T follicular helper cell (primary cell): ENCODE measurements around the gene GFRA4.

ENCODE experiments used
- DNase-seq: peaks from one replicate; pipeline ENCODE4 v3.0.0-alpha.2; 2020; ENCODE audit warnings: low read depth

The GFRA4 gene

GRCh38 chr20:3694864-3695263, 31.7 kb upstream of the GFRA4 start:
- no peak for DNase-seq

- DNase-seq, result no peak
Measured at GRCh38 chr20:3693376-3693775, 30.2 kb upstream of the GFRA4 start.

DNA sequence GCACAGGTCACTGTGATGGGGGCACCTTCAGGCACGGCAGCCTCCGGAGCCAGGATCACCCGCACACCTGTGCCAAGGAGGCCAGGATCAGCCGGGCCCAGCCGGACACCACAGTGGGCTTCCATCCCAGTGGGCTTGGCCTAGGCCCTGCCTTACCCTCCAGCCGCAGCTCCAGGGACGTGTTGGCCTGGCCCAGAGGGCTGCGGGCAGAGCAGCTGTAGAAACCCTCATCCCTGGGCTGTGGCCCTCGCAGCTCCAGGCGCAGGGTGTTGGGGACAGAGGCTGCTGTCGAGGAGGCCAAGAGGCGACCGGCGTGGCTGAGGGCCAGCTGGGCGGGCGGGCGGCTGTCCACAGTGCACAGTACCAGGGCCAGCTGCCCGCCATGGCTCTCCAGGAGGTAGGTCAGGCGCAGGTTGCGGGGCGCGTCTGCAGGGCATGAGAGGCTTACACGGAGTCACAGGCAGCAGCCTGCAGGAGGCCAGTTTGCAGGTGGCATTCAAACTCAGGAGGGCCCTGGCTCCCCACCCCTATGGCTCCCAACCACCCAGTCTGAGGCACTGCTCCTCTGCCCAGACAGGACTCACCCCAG, 29.6 kb upstream of the GFRA4 start:
- DNase-seq, result no peak

- DNase-seq, result no peak
Measured at GRCh38 chr20:3691897-3692296, 28.7 kb upstream of the GFRA4 start.

GRCh38 chr20:3691306-3691705, 28.1 kb upstream of the GFRA4 start:
- no peak for DNase-seq

DNA sequence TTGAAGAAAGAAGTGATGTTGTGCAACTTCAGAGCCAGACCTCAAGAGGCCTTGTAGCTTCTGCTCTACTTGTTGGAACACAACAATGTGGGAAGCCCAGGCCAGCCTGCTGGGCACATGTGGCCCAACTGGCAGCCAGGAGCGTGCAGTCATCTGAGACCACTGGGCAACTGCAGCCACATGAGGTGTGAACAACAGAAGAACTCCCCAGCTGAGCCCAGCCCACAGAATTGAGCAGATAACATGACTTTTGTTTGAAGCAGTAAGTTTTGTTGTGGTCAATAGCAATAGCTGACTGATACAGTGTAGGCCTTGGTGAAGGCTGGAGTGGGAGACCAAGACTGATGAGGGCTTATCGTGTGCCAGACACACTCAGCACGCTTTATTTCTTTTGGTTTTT, 27.2 kb upstream of the GFRA4 start:
- no peak for DNase-seq

DNA sequence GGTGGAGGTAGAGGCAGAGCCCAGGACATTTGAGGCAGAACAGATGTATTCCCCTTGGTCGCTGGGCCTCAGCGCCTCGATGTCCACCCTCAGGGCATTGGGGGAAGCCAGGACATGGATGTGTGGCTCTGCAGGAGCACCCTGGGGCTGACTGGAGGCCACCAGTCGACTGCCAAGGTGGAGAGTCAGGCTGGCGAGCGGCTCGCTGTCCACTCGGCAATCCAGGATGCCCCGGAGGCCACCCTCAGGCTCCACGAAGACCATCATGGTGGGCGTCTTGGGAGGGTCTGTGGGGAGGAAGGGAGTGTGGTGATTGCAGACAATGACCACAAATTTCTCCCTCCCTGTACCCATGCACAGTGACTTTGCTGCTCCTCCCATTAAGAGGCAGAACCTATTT, 26.8 kb upstream of the GFRA4 start:
- DNase-seq, result no peak

DNA sequence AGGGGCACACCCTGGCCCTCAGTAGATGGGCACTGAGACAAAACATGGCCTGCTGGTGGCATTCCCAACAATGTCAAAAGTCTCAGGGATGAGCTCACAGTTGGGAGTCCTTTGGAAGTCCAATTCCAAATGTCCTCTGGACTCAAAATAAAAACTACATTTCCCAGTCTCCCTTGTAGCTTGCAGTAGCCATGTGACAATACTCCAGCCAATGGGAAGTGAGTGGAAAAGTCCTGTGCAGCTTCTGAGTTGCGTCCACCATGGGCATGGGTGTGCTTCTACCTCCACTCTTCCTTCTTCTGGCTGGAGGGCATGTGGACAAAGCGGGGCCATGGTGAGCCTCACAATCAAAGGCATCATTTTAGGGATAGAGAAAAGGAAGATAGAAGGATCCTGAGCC, 24.5 kb upstream of the GFRA4 start:
- no peak for DNase-seq

- no peak for DNase-seq
Measured at GRCh38 chr20:3686867-3687321, 23.7 kb upstream of the GFRA4 start.

- no peak for DNase-seq
Measured at GRCh38 chr20:3686421-3686820, 23.2 kb upstream of the GFRA4 start.

- no peak for DNase-seq
Measured at GRCh38 chr20:3685341-3685740, 22.1 kb upstream of the GFRA4 start.

- no peak for DNase-seq
Measured at GRCh38 chr20:3681931-3682781, 19.0 kb upstream of the GFRA4 start, which contains the start of gene ADAM33. Gene ADAM33, minus strand, starts transcription at chr20:3682010. Its CDS starts 6 bp downstream, at chr20:3682004.

- no peak for DNase-seq
Measured at GRCh38 chr20:3681352-3681930, 18.2 kb upstream of the GFRA4 start.

GRCh38 chr20:3680701-3681351, 17.6 kb upstream of the GFRA4 start:
- DNase-seq, result no peak

DNA sequence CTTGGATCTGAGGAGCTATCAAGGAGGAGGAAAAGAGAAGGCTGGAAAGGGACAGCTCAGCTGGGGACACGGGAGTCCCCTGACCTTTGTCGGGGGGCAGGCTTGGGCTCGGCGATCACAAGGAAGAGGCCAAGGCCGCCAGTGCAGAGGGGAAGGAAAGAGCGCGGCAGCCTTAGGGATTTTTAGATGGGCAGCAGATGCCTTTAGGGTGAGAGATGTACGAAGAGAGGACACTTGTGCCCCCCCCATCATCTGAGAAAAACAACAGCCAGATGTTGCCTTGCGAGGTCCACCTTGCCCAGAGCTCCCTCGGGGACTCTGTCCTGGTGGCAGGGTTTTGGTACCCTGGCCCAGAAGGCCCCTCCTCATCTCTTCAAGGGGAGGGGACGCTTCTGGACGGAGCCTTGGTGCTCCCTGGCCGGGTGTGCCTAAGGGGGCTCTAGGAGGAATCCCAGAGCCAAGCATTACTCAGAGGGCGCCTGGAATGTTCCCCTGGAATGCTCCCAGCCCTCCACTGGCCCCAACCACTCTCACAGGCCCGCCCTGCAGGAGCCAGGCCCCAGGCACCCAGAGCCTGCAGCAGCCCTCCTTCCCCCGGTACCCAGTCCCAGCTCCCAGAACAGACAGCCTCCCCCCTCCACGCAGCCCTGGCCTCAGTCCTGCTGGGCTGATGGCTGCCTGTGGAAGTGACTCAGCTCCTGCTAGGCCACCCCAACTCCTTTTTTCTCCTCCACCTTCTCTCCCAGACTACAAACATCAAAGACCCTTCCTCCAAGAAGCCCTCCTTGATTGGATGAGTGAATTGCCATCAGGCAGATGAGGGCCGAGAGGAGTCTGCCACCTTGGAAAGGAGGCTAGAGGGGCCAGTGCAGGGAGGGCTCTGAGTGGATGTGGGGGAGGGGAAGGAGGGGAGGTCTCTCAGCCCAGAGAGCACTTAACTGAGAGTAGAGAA, 16.8 kb upstream of the GFRA4 start:
- DNase-seq, result no peak

DNA sequence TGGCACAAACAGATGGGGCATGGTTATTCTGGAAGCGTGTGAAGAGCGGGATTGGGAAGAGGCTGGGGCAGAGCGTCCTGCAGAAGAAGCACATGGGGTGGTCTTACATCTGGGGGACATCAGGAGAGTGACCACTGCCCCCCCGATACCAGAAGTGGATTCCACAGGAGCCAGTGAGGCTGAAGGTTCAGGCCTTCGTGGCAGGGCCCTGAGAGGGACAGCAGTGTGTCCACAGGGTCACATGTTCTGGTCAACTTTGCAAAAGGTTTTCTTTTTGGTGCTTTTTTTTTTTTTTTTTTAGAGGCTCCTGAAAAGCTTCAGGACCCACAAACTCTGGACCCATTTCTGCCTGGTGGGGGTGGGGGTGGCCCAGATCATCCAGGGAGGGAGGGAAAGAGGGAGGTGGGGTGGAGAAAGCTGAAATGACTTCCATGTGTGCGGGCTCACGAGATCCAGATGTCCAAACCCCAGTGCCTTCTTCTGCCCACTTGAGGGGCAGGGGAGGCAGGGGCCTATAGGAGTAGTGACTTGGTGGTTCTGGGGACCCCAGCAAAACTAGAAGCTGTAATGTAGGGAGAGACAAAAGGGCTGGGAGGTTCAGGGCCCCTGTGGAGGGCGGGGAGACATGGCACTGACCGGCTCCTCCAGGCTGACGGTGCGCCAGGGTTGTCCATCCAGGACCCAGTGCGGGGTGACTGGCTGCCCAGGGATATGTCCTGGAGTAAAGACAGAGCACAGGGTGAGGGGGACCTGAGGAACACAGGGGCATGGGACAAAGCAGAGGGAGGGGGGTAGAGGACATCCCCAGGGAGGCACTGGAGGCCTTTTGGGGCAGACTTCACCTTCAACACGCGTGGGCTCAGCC, 15.9 kb upstream of the GFRA4 start:
- DNase-seq, result no peak

DNA sequence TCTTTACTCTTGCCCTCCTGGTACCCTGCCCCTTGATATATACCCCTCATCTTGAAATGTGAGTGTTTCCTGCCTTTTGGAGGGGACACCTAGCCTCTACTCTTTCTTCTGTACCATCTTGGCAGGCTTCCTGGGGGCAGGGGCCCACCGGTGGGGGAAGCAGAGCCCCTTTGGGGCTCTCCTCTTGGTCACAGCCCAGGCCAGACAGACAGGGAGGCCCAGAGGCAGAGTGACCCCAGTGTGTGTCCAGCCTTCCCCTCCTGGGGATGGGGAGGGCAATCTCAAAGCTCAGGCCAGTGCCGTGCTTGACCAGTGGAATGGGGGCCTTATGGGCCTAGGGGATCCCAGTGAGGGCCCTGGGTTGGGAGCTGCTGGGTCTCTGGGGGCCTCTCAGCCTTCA, 15.0 kb upstream of the GFRA4 start:
- DNase-seq, result no peak

- DNase-seq, result no peak
Measured at GRCh38 chr20:3677733-3678132, 14.5 kb upstream of the GFRA4 start.

DNA sequence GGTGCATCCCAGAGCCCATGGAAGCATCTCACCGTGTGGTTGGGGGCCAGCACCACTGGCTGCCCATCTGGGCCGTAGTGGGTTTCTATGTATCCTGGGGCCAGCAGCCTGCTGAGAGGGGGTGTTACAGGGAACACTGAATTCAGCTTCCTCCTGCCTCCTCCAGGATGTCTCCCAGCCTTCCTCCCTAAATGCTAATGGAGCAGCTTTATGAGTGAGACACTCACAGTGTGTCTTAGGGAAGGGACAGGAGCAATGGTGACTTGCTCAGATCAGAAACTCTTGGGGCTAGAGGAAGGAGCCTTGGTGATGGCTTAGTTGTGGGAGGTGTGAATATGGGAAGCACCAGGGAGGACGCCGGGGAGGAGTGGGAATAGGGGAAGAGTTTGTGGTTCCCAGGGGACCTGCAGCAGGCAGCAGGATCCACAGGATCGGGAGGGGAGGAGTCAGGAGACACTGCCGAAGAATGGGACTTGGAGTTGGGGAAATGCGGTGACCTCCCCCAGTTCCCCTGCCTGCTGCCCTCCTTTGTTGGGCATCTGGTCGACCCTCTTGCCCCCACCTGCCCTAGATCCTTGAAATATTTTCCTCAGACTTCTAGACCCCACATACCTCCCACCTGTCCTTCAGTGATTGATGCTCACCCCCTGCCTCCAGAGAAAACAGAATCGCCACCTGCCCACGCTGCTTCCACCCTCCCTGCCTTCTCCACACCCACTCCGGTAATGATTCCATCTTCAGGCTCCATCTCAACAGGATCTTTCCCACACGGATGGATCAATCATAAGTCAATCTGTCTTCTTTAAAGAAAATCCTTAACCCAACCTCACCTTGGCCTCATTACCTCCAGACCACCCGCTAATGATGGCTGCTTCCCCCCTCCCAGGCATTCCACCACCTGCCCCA, 12.0 kb upstream of the GFRA4 start:
- no peak for DNase-seq
